ENCODE data around the gene SCD. TPM values are rescaled to one million over a fixed set of nuclear protein-coding genes. Genes with fewer than 3 reads are reported as not detected.
"Not testable (repeated sequence)": the region's sequence is repeated elsewhere in the genome, so short reads cannot be mapped to it uniquely, and the experiment has no call there.

The SCD gene
- 100 to 1,000 TPM in 2 of 3 donors, 10 to 100 TPM in 1; 72.8 to 461 (median 112) TPM for total RNA-seq

DNA sequence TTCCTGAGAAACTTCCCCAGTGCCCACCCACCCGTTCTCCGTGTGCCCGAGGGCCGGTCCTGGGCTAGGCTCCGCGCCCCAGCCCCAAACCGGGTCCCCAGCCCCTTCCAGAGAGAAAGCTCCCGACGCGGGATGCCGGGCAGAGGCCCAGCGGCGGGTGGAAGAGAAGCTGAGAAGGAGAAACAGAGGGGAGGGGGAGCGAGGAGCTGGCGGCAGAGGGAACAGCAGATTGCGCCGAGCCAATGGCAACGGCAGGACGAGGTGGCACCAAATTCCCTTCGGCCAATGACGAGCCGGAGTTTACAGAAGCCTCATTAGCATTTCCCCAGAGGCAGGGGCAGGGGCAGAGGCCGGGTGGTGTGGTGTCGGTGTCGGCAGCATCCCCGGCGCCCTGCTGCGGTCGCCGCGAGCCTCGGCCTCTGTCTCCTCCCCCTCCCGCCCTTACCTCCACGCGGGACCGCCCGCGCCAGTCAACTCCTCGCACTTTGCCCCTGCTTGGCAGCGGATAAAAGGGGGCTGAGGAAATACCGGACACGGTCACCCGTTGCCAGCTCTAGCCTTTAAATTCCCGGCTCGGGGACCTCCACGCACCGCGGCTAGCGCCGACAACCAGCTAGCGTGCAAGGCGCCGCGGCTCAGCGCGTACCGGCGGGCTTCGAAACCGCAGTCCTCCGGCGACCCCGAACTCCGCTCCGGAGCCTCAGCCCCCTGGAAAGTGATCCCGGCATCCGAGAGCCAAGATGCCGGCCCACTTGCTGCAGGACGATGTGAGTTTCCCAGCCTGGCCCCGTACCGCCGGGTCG is at the start of gene SCD:
Gene SCD (plus strand): TSS at position 469 of the 803 bp plus-strand sequence. CDS start 272 bp downstream, at position 741.
- intact Hi-C loops (cut with DNase I; ENCODE audit: low total_unique reads), result no loop called here
- H3K36me3 ChIP-seq, result no peaks in the 10 kb centered on the region
- no peak for TF ChIP-seq CTCF (IDR thresholded peaks at IDR 0.05)
- TF ChIP-seq POLR2A (IDR thresholded peaks at IDR 0.05), result no peak
- TF ChIP-seq POLR2AphosphoS5 (IDR thresholded peaks at IDR 0.05), result peak in 1 of 3 donors; percentile 32
- DNase-seq (ENCODE audit: low spot score in 2 of 2), result peak; percentile 78 to 87
- H3K27ac ChIP-seq, result peak within 1 kb of the TSS; percentile 4 to 67
- no peaks in the 10 kb centered on the region for H3K9me3 ChIP-seq
- peak within 1 kb of the TSS; percentile 54 to 84 (median 71) for H3K4me3 ChIP-seq
- H3K4me1 ChIP-seq, result peaks cover 0 to 3% of the 10 kb centered on the region in 2 donors
- H3K27me3 ChIP-seq, result no peaks in the 10 kb centered on the region

- Histone ChIP-seq H3K9me3 (no peaks in the 10 kb centered on the region), H3K27ac (no peak overlapping the region), H3K4me3 (no peak overlapping the region), H3K36me3 (no peaks in the 10 kb centered on the region), H3K4me1 (no peaks in the 10 kb centered on the region), H3K27me3 (peaks cover 0 to 8% of the 10 kb centered on the region in 2 donors)
- TF ChIP-seq POLR2AphosphoS5 (IDR thresholded peaks at IDR 0.05) (no peak), POLR2A (IDR thresholded peaks at IDR 0.05) (no peak), CTCF (IDR thresholded peaks at IDR 0.05) (no peak)
- intact Hi-C loops (cut with DNase I; ENCODE audit: low total_unique reads), result no loop called here
- no peak for DNase-seq (ENCODE audit: low spot score in 2 of 2)
Measured at GRCh38 chr10:100297242-100297641, 49.8 kb upstream of the SCD start.

DNA sequence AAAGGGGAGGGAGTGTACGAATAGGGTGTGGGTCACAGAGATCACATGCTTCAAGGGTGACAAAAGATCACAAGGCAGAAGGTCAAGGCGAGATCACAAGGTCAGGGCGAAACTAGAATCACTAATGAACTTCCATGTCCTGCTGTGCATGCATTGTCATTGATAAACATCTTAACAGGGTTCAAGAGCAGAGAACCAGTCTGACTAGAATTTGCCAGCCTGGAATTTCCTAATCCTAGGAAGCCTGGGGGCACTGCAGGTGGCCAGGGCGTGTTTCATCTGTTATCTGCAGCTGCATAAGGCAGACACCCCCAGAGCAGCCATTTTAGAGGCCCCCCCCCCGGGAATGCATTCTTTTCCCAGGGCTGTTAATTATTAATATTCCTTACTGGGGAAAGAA is 45.9 kb upstream of the SCD start:
- H3K27ac ChIP-seq; H3K9me3 ChIP-seq; DNase-seq (ENCODE audit: low spot score in 2 of 2); H3K36me3 ChIP-seq; H3K4me3 ChIP-seq; intact Hi-C loops (cut with DNase I; ENCODE audit: low total_unique reads); H3K4me1 ChIP-seq: not testable (repeated sequence)
- peaks cover 0 to 22% of the 10 kb centered on the region in 2 donors for H3K27me3 ChIP-seq

GRCh38 chr10:100303724-100304319 is 43.2 kb upstream of the SCD start:
- Histone ChIP-seq H3K4me3 (no peak overlapping the region), H3K4me1 (no peaks in the 10 kb centered on the region), H3K27me3 (peaks cover 0 to 22% of the 10 kb centered on the region in 2 donors), H3K9me3 (no peaks in the 10 kb centered on the region), H3K36me3 (no peaks in the 10 kb centered on the region), H3K27ac (no peak overlapping the region)
- TF ChIP-seq POLR2A (IDR thresholded peaks at IDR 0.05) (no peak), POLR2AphosphoS5 (IDR thresholded peaks at IDR 0.05) (no peak), CTCF (IDR thresholded peaks at IDR 0.05) (peak in 2 of 3 donors; percentile 39 to 47)
- intact Hi-C loops (cut with DNase I; ENCODE audit: low total_unique reads), result no loop called here
- DNase-seq (ENCODE audit: low spot score in 2 of 2), result no peak

GRCh38 chr10:100304414-100304813 is 42.6 kb upstream of the SCD start:
- H3K27me3 ChIP-seq, result peaks cover 0 to 22% of the 10 kb centered on the region in 2 donors
- H3K27ac ChIP-seq, result no peak overlapping the region
- no peaks in the 10 kb centered on the region for H3K9me3 ChIP-seq
- H3K36me3 ChIP-seq, result no peaks in the 10 kb centered on the region
- H3K4me1 ChIP-seq, result no peaks in the 10 kb centered on the region
- no peak for DNase-seq (ENCODE audit: low spot score in 2 of 2)
- no peak overlapping the region for H3K4me3 ChIP-seq
- intact Hi-C loops (cut with DNase I; ENCODE audit: low total_unique reads), result no loop called here
- TF ChIP-seq POLR2A (IDR thresholded peaks at IDR 0.05) (no peak), CTCF (IDR thresholded peaks at IDR 0.05) (no peak), POLR2AphosphoS5 (IDR thresholded peaks at IDR 0.05) (no peak)
